ENCODE measurements around the gene BLOC1S1. TPM values are rescaled to one million over a fixed set of nuclear protein-coding genes. Genes with fewer than 3 reads are reported as not detected.
A peak's percentile ranks its signal among the peaks of the same experiment; 100 is the strongest.

Gene BLOC1S1
- total RNA-seq, 1 donor from 2014 or later, result 109 TPM

GRCh38 chr12:55745361-55746173 is 29.7 kb downstream of the BLOC1S1 start:
- DNase-seq, result peak; percentile 28
- no peaks in the 10 kb centered on the region for H3K27me3 ChIP-seq (ENCODE audit: low read depth)
- H3K4me1 ChIP-seq, result peaks cover 55% of the 10 kb centered on the region
- H3K9me3 ChIP-seq (replicated peaks), result no peaks in the 10 kb centered on the region
- no peaks in the 10 kb centered on the region for H3K36me3 ChIP-seq
- TF ChIP-seq, protein P1, sequence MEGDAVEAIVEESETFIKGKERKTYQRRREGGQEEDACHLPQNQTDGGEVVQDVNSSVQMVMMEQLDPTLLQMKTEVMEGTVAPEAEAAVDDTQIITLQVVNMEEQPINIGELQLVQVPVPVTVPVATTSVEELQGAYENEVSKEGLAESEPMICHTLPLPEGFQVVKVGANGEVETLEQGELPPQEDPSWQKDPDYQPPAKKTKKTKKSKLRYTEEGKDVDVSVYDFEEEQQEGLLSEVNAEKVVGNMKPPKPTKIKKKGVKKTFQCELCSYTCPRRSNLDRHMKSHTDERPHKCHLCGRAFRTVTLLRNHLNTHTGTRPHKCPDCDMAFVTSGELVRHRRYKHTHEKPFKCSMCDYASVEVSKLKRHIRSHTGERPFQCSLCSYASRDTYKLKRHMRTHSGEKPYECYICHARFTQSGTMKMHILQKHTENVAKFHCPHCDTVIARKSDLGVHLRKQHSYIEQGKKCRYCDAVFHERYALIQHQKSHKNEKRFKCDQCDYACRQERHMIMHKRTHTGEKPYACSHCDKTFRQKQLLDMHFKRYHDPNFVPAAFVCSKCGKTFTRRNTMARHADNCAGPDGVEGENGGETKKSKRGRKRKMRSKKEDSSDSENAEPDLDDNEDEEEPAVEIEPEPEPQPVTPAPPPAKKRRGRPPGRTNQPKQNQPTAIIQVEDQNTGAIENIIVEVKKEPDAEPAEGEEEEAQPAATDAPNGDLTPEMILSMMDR (IDR thresholded peaks at IDR 0.05; ENCODE audit: borderline replicate concordance), result no peak
- intact Hi-C loops (cut with micrococcal nuclease), result loop anchor here (10.0 kb wide), 1 partner anchor 49 kb away; no protein-coding TSS in a partner anchor
- peak overlapping the region; percentile 77 for H3K4me3 ChIP-seq
- H3K27ac ChIP-seq (replicated peaks), result peak overlapping the region; percentile 66

- H3K4me1 ChIP-seq, result peaks cover 55% of the 10 kb centered on the region
- peak overlapping the region; percentile 66 for H3K27ac ChIP-seq (replicated peaks)
- TF ChIP-seq, protein P1 (IDR thresholded peaks at IDR 0.05; ENCODE audit: borderline replicate concordance), result no peak
- no peaks in the 10 kb centered on the region for H3K27me3 ChIP-seq (ENCODE audit: low read depth)
- peak overlapping the region; percentile 77 for H3K4me3 ChIP-seq
- peaks cover 3% of the 10 kb centered on the region for H3K36me3 ChIP-seq
- DNase-seq, result no peak
- intact Hi-C loops (cut with micrococcal nuclease), result loop anchor here (10.0 kb wide), 1 partner anchor 48 kb away; no protein-coding TSS in a partner anchor
- no peaks in the 10 kb centered on the region for H3K9me3 ChIP-seq (replicated peaks)
Observed at GRCh38 chr12:55746174-55746912, 30.5 kb downstream of the BLOC1S1 start.

- intact Hi-C loops (cut with micrococcal nuclease), result loop anchor here (10.0 kb wide), 1 partner anchor 48 kb away; no protein-coding TSS in a partner anchor
- Histone ChIP-seq H3K9me3 (replicated peaks) (no peaks in the 10 kb centered on the region), H3K36me3 (peaks cover 9% of the 10 kb centered on the region), H3K4me3 (no peak overlapping the region), H3K27me3 (ENCODE audit: low read depth) (no peaks in the 10 kb centered on the region), H3K4me1 (peaks cover 55% of the 10 kb centered on the region), H3K27ac (replicated peaks) (no peak overlapping the region)
- DNase-seq, result no peak
- TF ChIP-seq, protein P1 (IDR thresholded peaks at IDR 0.05; ENCODE audit: borderline replicate concordance), result no peak
Observed at GRCh38 chr12:55746913-55747231, 31.0 kb downstream of the BLOC1S1 start.

DNA sequence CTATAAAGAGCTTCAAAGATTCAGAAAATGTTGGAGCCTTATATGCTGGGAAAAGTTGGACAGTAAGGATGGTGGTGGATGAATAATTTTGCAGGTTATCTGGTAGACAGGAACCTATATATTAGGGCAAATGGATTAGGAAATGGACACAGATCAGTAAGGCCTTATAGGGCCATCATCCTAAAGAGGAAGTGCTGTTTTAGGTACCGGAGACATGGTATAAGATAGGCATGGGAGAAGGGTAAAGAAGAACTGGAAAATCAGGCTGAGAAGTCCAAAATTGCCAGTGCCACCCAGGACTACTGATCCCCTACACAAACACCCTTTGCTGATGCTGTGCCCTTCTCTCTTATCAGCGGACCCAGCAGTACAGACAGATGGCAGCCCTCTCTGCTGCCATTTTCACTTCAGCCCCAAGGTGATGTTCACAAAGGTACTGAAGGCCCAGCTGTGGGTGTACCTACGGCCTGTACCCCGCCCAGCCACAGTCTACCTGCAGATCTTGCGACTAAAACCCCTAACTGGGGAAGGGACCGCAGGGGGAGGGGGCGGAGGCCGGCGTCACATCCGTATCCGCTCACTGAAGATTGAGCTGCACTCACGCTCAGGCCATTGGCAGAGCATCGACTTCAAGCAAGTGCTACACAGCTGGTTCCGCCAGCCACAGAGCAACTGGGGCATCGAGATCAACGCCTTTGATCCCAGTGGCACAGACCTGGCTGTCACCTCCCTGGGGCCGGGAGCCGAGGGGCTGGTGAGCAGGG is 32.6 kb downstream of the BLOC1S1 start:
- TF ChIP-seq, protein P1 (IDR thresholded peaks at IDR 0.05; ENCODE audit: borderline replicate concordance), result no peak
- H3K4me1 ChIP-seq, result peaks cover 50% of the 10 kb centered on the region
- peaks cover 24% of the 10 kb centered on the region for H3K36me3 ChIP-seq
- H3K4me3 ChIP-seq, result no peak overlapping the region
- DNase-seq, result no peak
- no peaks in the 10 kb centered on the region for H3K9me3 ChIP-seq (replicated peaks)
- no peak overlapping the region for H3K27ac ChIP-seq (replicated peaks)
- intact Hi-C loops (cut with micrococcal nuclease), result loop anchor here (10.0 kb wide), 1 partner anchor 46 kb away; no protein-coding TSS in a partner anchor
- no peaks in the 10 kb centered on the region for H3K27me3 ChIP-seq (ENCODE audit: low read depth)

GRCh38 chr12:55755246-55755645 is 39.4 kb downstream of the BLOC1S1 start:
- Histone ChIP-seq H3K4me3 (no peak overlapping the region), H3K36me3 (peaks cover 88% of the 10 kb centered on the region), H3K27me3 (ENCODE audit: low read depth) (no peaks in the 10 kb centered on the region), H3K4me1 (no peaks in the 10 kb centered on the region), H3K9me3 (replicated peaks) (no peaks in the 10 kb centered on the region), H3K27ac (replicated peaks) (no peak overlapping the region)
- DNase-seq, result no peak
- TF ChIP-seq, protein P1 (IDR thresholded peaks at IDR 0.05; ENCODE audit: borderline replicate concordance), result no peak
- intact Hi-C loops (cut with micrococcal nuclease), result no loop called here

All from left ventricle myocardium inferior (tissue), 1 donor.